NB4 (cell line): ENCODE data around the gene BRICD5.
"Not testable (repeated sequence)": the region's sequence is repeated elsewhere in the genome, so short reads cannot be mapped to it uniquely, and the experiment has no call there.

ENCODE experiments used
- DNase-seq: peaks from one replicate; pipeline ENCODE4 v3.0.0; 2010; ENCODE audit warnings: low read depth
- H3K4me3 ChIP-seq: one replicate; pipeline ENCODE4 v1.5.1; 2011; ENCODE audit warnings: mild to moderate bottlenecking, low read depth, low read length, moderate library complexity
- CTCF ChIP-seq: IDR thresholded peaks from one replicate; pipeline ENCODE4 v1.5.1; 2012; ENCODE audit warnings: low read depth, low read length
- MAX ChIP-seq: IDR thresholded peaks from 2 replicates; pipeline ENCODE4 v1.6.1; 2011; ENCODE audit warnings: low read depth, low read length
- MYC ChIP-seq: IDR thresholded peaks from 2 replicates; pipeline ENCODE4 v1.6.1; 2011; ENCODE audit warnings: low read depth, low read length
- POLR2A ChIP-seq: IDR thresholded peaks from 2 replicates; pipeline ENCODE4 v1.6.1; 2011; ENCODE audit warnings: mild to moderate bottlenecking; ENCODE audit not compliant: insufficient read length; ENCODE audit errors: extremely low read depth

BRICD5 gene

GRCh38 chr16:2205967-2206313 is 4.7 kb downstream of the BRICD5 start:
- DNase-seq = no peak
- no peak for TF ChIP-seq CTCF
- TF ChIP-seq MYC = no peak
- TF ChIP-seq MAX = no peak
- TF ChIP-seq POLR2A = no peak
- peak overlapping the region; percentile 94 for H3K4me3 ChIP-seq

GRCh38 chr16:2205104-2205966 is 5.3 kb downstream of the BRICD5 start, which contains the start of gene MLST8:
TSS of gene MLST8 (plus strand) at chr16:2205454. CDS start at chr16:2206086, 632 bp downstream.
- TF ChIP-seq MAX (peak; percentile 66), MYC (peak; percentile 37), POLR2A (peak; percentile 84), CTCF (no peak)
- DNase-seq = peak; percentile 90
- peak within 1 kb of the TSS; percentile 94 for H3K4me3 ChIP-seq

- peak overlapping the region; percentile 94 for H3K4me3 ChIP-seq
- TF ChIP-seq CTCF = no peak
- no peak for DNase-seq
These were observed 6.1 kb downstream of the BRICD5 start for GRCh38 chr16:2204416-2205103.

GRCh38 chr16:2203119-2203688 is 7.5 kb downstream of the BRICD5 start:
- H3K4me3 ChIP-seq, DNase-seq: not testable (repeated sequence)

GRCh38 chr16:2200313-2200712 is 10.3 kb downstream of the BRICD5 start:
- DNase-seq = no peak
- no peak overlapping the region for H3K4me3 ChIP-seq
- TF ChIP-seq MYC (no peak), CTCF (no peak), MAX (no peak), POLR2A (no peak)

- TF ChIP-seq MAX = no peak
- TF ChIP-seq CTCF = no peak
- no peak for TF ChIP-seq MYC
- no peak for TF ChIP-seq POLR2A
- H3K4me3 ChIP-seq = no peak overlapping the region
- DNase-seq = no peak
These were observed 11.0 kb downstream of the BRICD5 start for GRCh38 chr16:2199621-2200139.
